Vagina (tissue), 2 donors: ENCODE data around the gene STYK1.

Source experiments
- POLR2AphosphoS5 ChIP-seq, 2 donors: sonication (generic); formaldehyde crosslinking; IDR thresholded peaks; one replicate each; pipeline ENCODE4 v1.9.0; 2017; ENCODE audit warnings: antibody characterized with exemption in 2 of 2, mild to moderate bottlenecking in 2 of 2, low read depth in 1 of 2; ENCODE audit not compliant: insufficient read depth in 1 of 2
- TF ChIP-seq, protein P1 (sequence below), 3 experiments: fragments of 450-650 bp in 2 of 3; fragments of 200-600 bp in 1 of 3; sonication (generic) in 1 of 3; IDR thresholded peaks; one replicate each; pipeline ENCODE4 v1.5.1; 2017 to 2019; ENCODE audit warnings: antibody characterized with exemption in 3 of 3, mild to moderate bottlenecking in 2 of 3, moderate library complexity in 2 of 3

DNA sequence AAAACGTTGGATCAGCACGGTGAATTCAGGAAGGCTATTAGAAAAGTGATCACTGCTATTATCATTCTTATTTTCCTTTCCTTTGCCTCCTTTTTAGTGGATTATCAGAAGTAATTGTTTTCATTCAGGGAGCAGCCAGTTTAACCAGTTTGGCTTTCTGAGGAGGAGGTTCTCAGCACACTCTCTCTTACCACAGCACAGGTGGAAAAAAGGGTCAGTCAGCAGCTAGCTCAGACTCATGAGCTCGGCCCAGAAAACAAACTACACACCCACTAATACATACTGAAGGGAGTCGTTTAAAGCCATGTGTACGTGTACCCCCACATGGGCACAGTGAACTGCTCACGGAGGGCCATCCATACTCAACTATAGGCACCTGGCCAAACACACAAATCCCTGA, 37.2 kb downstream of the STYK1 start:
- TF ChIP-seq, protein P1, sequence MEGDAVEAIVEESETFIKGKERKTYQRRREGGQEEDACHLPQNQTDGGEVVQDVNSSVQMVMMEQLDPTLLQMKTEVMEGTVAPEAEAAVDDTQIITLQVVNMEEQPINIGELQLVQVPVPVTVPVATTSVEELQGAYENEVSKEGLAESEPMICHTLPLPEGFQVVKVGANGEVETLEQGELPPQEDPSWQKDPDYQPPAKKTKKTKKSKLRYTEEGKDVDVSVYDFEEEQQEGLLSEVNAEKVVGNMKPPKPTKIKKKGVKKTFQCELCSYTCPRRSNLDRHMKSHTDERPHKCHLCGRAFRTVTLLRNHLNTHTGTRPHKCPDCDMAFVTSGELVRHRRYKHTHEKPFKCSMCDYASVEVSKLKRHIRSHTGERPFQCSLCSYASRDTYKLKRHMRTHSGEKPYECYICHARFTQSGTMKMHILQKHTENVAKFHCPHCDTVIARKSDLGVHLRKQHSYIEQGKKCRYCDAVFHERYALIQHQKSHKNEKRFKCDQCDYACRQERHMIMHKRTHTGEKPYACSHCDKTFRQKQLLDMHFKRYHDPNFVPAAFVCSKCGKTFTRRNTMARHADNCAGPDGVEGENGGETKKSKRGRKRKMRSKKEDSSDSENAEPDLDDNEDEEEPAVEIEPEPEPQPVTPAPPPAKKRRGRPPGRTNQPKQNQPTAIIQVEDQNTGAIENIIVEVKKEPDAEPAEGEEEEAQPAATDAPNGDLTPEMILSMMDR (IDR thresholded peaks at IDR 0.05) = no peak
- no peak for TF ChIP-seq POLR2AphosphoS5 (IDR thresholded peaks at IDR 0.05; ENCODE audit: insufficient read depth in 1 of 2, low read depth in 1 of 2)
